Activated CD4-positive, alpha-beta T cell treated with anti-CD3 and anti-CD28 coated beads, Interleukin-2, amount 50 U/mL, for 1 hour (primary cell): ENCODE data around the gene STRAP.
"Not testable (repeated sequence)": the region's sequence is repeated elsewhere in the genome, so short reads cannot be mapped to it uniquely, and the experiment has no call there.

ENCODE experiments used
- DNase-seq: peaks from one replicate; pipeline ENCODE4 v3.0.0-alpha.2; 2020

STRAP gene

GRCh38 chr12:15928870-15929571 is 46.8 kb downstream of the STRAP start:
- DNase-seq, result no peak

GRCh38 chr12:15931590-15932053 is 49.4 kb downstream of the STRAP start:
- DNase-seq, result no peak

GRCh38 chr12:15932327-15932726 is 50.1 kb downstream of the STRAP start:
- DNase-seq, result no peak

- no peak for DNase-seq
Measured at GRCh38 chr12:15932971-15933370, 50.8 kb downstream of the STRAP start.

GRCh38 chr12:15933751-15934150 is 51.6 kb downstream of the STRAP start:
- no peak for DNase-seq

GRCh38 chr12:15936751-15937150 is 54.6 kb downstream of the STRAP start:
- no peak for DNase-seq

- DNase-seq, result no peak
Measured at GRCh38 chr12:15937902-15938301, 55.7 kb downstream of the STRAP start.

GRCh38 chr12:15939111-15939510 is 56.9 kb downstream of the STRAP start:
- no peak for DNase-seq

- no peak for DNase-seq
Measured at GRCh38 chr12:15942475-15942874, 60.3 kb downstream of the STRAP start.

- not testable (repeated sequence) for DNase-seq
Measured at GRCh38 chr12:15943519-15943918, 61.3 kb downstream of the STRAP start.

- not testable (repeated sequence) for DNase-seq
Measured at GRCh38 chr12:15948461-15948860, 66.3 kb downstream of the STRAP start.
